ENCODE measurements around the gene MS4A10.
"Not testable (repeated sequence)": the region's sequence is repeated elsewhere in the genome, so short reads cannot be mapped to it uniquely, and the experiment has no call there.

The MS4A10 gene

GRCh38 chr11:60788401-60789125 is 3.4 kb downstream of the MS4A10 start:
- no peak for DNase-seq (ENCODE audit: low spot score)

GRCh38 chr11:60790726-60791125 is 5.6 kb downstream of the MS4A10 start:
- DNase-seq (ENCODE audit: low spot score): no peak

- no peak for DNase-seq (ENCODE audit: low spot score)
Measured at GRCh38 chr11:60791153-60791933, 6.2 kb downstream of the MS4A10 start.

GRCh38 chr11:60792521-60792920 is 7.4 kb downstream of the MS4A10 start:
- no peak for DNase-seq (ENCODE audit: low spot score)

GRCh38 chr11:60795291-60795690 is 10.2 kb downstream of the MS4A10 start:
- no peak for DNase-seq (ENCODE audit: low spot score)

- DNase-seq (ENCODE audit: low spot score): no peak
Measured at GRCh38 chr11:60797846-60798630, 12.9 kb downstream of the MS4A10 start.

GRCh38 chr11:60798631-60799030 is 13.5 kb downstream of the MS4A10 start:
- no peak for DNase-seq (ENCODE audit: low spot score)

- DNase-seq (ENCODE audit: low spot score): no peak
Measured at GRCh38 chr11:60801194-60801593, 16.1 kb downstream of the MS4A10 start.

GRCh38 chr11:60803273-60803936 is 18.3 kb downstream of the MS4A10 start:
- DNase-seq (ENCODE audit: low spot score): no peak

GRCh38 chr11:60809249-60809648 is 24.1 kb downstream of the MS4A10 start:
- DNase-seq (ENCODE audit: low spot score): no peak

GRCh38 chr11:60809691-60810090 is 24.6 kb downstream of the MS4A10 start:
- DNase-seq (ENCODE audit: low spot score): no peak

- DNase-seq (ENCODE audit: low spot score): no peak
Measured at GRCh38 chr11:60810151-60810550, 25.0 kb downstream of the MS4A10 start.

- DNase-seq (ENCODE audit: low spot score): no peak
Measured at GRCh38 chr11:60810569-60810968, 25.4 kb downstream of the MS4A10 start.

GRCh38 chr11:60813324-60813723 is 28.2 kb downstream of the MS4A10 start:
- no peak for DNase-seq (ENCODE audit: low spot score)

GRCh38 chr11:60814112-60814511 is 29.0 kb downstream of the MS4A10 start:
- DNase-seq (ENCODE audit: low spot score): no peak

- DNase-seq (ENCODE audit: low spot score): no peak
Measured at GRCh38 chr11:60816590-60817157, 31.5 kb downstream of the MS4A10 start.

- no peak for DNase-seq (ENCODE audit: low spot score)
Measured at GRCh38 chr11:60818057-60818456, 32.9 kb downstream of the MS4A10 start.

- DNase-seq (ENCODE audit: low spot score): no peak
Measured at GRCh38 chr11:60821827-60822599, 36.9 kb downstream of the MS4A10 start.

GRCh38 chr11:60823745-60824306 is 38.7 kb downstream of the MS4A10 start:
- not testable (repeated sequence) for DNase-seq (ENCODE audit: low spot score)

GRCh38 chr11:60825118-60825517 is 40.0 kb downstream of the MS4A10 start:
- DNase-seq (ENCODE audit: low spot score): no peak

GRCh38 chr11:60825790-60826189 is 40.7 kb downstream of the MS4A10 start:
- DNase-seq (ENCODE audit: low spot score): no peak

All from AG20443 (cell line).